GM12892 (cell line): ENCODE measurements around the gene SHISA8.

Experiments
- POLR2A ChIP-seq: IDR thresholded peaks from 2 replicates; pipeline ENCODE4 v1.6.1; 2011; ENCODE audit warnings: low read depth, low read length, control low read depth
- POLR2AphosphoS5 ChIP-seq: IDR thresholded peaks from 2 replicates; pipeline ENCODE4 v1.6.1; 2011; ENCODE audit warnings: low read depth, low read length, control low read depth

GRCh38 chr22:41946629-41947423 is 32.0 kb upstream of the SHISA8 start, which contains the start of gene CENPM:
- TF ChIP-seq POLR2AphosphoS5 (peak; percentile 70), POLR2A (peak; percentile 59)
